Activated T-helper 2 cell treated with anti-CD3 and anti-CD28 coated beads, Interferon-gamma antibody, Interleukin-2, Interleukin-4, amounts not matched to agents 10 μg/mL and 5 μg/mL and 100 μg/mL, durations not matched to agents 14 hours and 24 hours and 36 hours (primary cell): ENCODE measurements around the gene ATP8B2. TPM values are rescaled to one million over a fixed set of nuclear protein-coding genes. Genes with fewer than 3 reads are reported as not detected.

Source experiments
- DNase-seq: peaks from one replicate; pipeline ENCODE4 v3.0.0; 2021; ENCODE audit warnings: low spot score
- H3K27ac Mint-ChIP-seq: one replicate; pipeline ENCODE4 v1.8.0; 2021; ENCODE audit warnings: mixed read lengths
- H3K27me3 Mint-ChIP-seq: one replicate; pipeline ENCODE4 v1.8.0; 2021; ENCODE audit warnings: low read depth, mixed read lengths
- H3K36me3 Mint-ChIP-seq: one replicate; pipeline ENCODE4 v1.8.0; 2021; ENCODE audit warnings: low read depth, mixed read lengths
- H3K4me1 Mint-ChIP-seq: one replicate; pipeline ENCODE4 v1.8.0; 2021; ENCODE audit warnings: low read depth, mixed read lengths
- H3K4me3 Mint-ChIP-seq: one replicate; pipeline ENCODE4 v1.8.0; 2021; ENCODE audit warnings: low read depth, mild to moderate bottlenecking, moderate library complexity, mixed read lengths
- H3K9me3 Mint-ChIP-seq: one replicate; pipeline ENCODE4 v1.8.0; 2021; ENCODE audit warnings: mixed read lengths
- intact Hi-C: fragments of 100-400 bp; cut with micrococcal nuclease; formaldehyde crosslinking; loops from one replicate; pipeline ENCODE4 v1.15.1; 2023
- total RNA-seq: library from RNA; stranded (reverse); gene quantifications from 2 replicates; pipeline ENCODE4 v1.2.3, GENCODE V29; 2022

The ATP8B2 gene
- total RNA-seq, 1 donor from 2014 or later = 44.0 TPM

GRCh38 chr1:154398141-154398540 is 72.8 kb downstream of the ATP8B2 start:
- Mint-ChIP-seq H3K4me3 (no peak overlapping the region), H3K27ac (no peak overlapping the region), H3K36me3 (no peaks in the 10 kb centered on the region), H3K9me3 (peaks cover 7% of the 10 kb centered on the region), H3K4me1 (peaks cover 5% of the 10 kb centered on the region), H3K27me3 (peaks cover 8% of the 10 kb centered on the region)
- intact Hi-C loops = no loop called here
- no peak for DNase-seq

GRCh38 chr1:154398678-154399077 is 73.4 kb downstream of the ATP8B2 start:
- DNase-seq = no peak
- H3K4me1 Mint-ChIP-seq = peaks cover 10% of the 10 kb centered on the region
- H3K27ac Mint-ChIP-seq = no peak overlapping the region
- H3K27me3 Mint-ChIP-seq = peaks cover 9% of the 10 kb centered on the region
- intact Hi-C loops = no loop called here
- H3K4me3 Mint-ChIP-seq = no peak overlapping the region
- H3K9me3 Mint-ChIP-seq = peaks cover 7% of the 10 kb centered on the region
- H3K36me3 Mint-ChIP-seq = no peaks in the 10 kb centered on the region

GRCh38 chr1:154400381-154400801 is 75.1 kb downstream of the ATP8B2 start:
- peaks cover 12% of the 10 kb centered on the region for H3K27me3 Mint-ChIP-seq
- DNase-seq = no peak
- no peaks in the 10 kb centered on the region for H3K36me3 Mint-ChIP-seq
- intact Hi-C loops = loop anchor here (5.0 kb wide), 1 partner anchor 48 kb away; no protein-coding TSS in a partner anchor
- no peak overlapping the region for H3K27ac Mint-ChIP-seq
- peaks cover 26% of the 10 kb centered on the region for H3K4me1 Mint-ChIP-seq
- peaks cover 7% of the 10 kb centered on the region for H3K9me3 Mint-ChIP-seq
- no peak overlapping the region for H3K4me3 Mint-ChIP-seq

Other genes starting within 250 kb of the ATP8B2 start
- 0.05 and 0.07 TPM in 2 replicates for gene NUP210L, start 170.5 kb upstream of the ATP8B2 start, total RNA-seq
- gene TPM3, start 133.4 kb upstream of the ATP8B2 start, total RNA-seq = 696 and 759 TPM in 2 replicates
- not detected in 2 replicates for gene CFAP141, start 119.2 kb upstream of the ATP8B2 start, total RNA-seq
- 259 and 263 TPM in 2 replicates for gene UBAP2L, start 104.6 kb upstream of the ATP8B2 start, total RNA-seq
- 112 and 113 TPM in 2 replicates for gene HAX1, start 52.9 kb upstream of the ATP8B2 start, total RNA-seq
- gene AQP10, start 4.4 kb upstream of the ATP8B2 start, total RNA-seq = not detected in 2 replicates
- gene IL6R, start 79.8 kb downstream of the ATP8B2 start, total RNA-seq = 1.6 and 2.2 TPM in 2 replicates
- not detected in 2 replicates for gene TDRD10, start 176.7 kb downstream of the ATP8B2 start, total RNA-seq
- 0.05 TPM in 1 of 2 replicates, not detected in the other for gene SHE, start 176.9 kb downstream of the ATP8B2 start, total RNA-seq
- gene UBE2Q1, start 233.1 kb downstream of the ATP8B2 start, total RNA-seq = 96.5 and 101 TPM in 2 replicates
- gene CHRNB2, start 242.3 kb downstream of the ATP8B2 start, total RNA-seq = not detected in 2 replicates